MM.1S (cell line): ENCODE results near the gene NAA35.

ENCODE experiments used
- CTCF ChIP-seq: fragments of 300-600 bp; sonication (generic); IDR thresholded peaks from 2 replicates; pipeline ENCODE4 v1.5.1; 2016; ENCODE audit warnings: antibody characterized with exemption, low read length, mixed read lengths
- EZH2 ChIP-seq: fragments of 300-600 bp; sonication (generic); optimal IDR thresholded peaks from 2 replicates; pipeline ENCODE3; 2017; ENCODE audit warnings: low read depth, mild to moderate bottlenecking, antibody characterized with exemption, low read length, mixed read lengths
- EZH2phosphoT487 ChIP-seq: fragments of 300-600 bp; sonication (generic); IDR thresholded peaks from 2 replicates; pipeline ENCODE4 v1.6.1; 2018; ENCODE audit warnings: antibody characterized with exemption, low read length

- TF ChIP-seq EZH2 (no peak), CTCF (no peak), EZH2phosphoT487 (no peak)
Measured at GRCh38 chr9:85941622-85941940, 635 bp downstream of the NAA35 start.
